Anterior cingulate cortex (tissue), 58 donors: ENCODE measurements around the gene MELTF.
A peak's percentile ranks its signal among the peaks of the same experiment; 100 is the strongest.

Experiments used
- DNase-seq, 58 donors: peaks; one replicate each; lab custom pipeline; 2025; lab: John Stamatoyannopoulos, UW

Gene MELTF

DNA sequence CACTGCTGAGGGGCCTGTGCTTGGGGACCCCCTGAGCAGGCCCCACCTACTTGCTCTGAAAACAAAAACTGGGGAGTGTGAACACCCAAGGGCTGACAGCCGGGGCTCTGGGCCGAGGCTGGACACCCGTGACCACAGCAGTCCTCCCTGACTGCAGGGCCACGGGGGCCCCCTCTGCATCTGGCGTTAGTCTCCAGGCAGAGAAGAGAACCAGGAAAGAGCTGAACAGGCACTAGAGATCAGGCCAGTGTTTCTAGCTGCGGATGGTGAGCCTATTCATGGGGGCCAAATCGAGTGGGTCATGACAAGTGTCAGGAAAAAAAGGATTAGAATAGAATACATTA is 17.1 kb downstream of the MELTF start:
- DNase-seq: no peak

DNA sequence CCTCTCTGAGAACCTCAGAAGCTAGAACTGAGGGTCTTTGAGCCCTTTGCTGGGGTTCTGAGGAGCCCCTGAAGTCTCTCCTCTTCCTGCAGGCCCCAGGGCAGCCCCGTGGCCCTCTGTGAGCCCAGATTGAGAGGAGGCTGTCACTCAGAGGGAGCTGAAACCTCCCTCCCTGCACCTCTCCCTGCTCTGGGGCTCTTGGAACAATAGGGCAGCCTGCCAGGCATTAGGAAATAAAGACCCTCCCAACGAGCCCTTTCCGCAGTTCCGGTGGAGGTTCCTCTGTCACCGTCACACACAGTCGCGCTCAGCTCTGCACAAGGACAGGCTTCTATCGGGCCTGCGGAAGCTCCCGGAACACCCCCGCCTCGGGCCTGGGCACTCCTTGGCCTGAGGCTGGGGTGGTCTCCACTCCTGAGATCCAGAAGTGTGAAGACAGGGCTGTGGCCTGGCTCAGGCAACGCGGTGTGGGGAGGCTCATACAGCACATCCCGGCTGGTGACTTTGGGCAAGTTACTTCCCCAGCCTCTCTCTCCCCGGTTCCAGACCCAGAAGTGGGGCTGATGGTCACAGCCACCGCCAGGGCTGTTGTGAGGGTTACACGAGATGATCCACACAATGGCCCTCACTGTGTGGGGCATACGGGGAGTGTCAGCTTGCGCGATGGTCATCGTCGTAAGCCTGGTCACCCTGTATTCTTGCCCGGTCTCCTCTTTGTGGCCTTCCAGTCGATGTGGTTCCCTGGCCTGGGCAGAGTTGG is 17.7 kb downstream of the MELTF start:
- DNase-seq: no peak

DNA sequence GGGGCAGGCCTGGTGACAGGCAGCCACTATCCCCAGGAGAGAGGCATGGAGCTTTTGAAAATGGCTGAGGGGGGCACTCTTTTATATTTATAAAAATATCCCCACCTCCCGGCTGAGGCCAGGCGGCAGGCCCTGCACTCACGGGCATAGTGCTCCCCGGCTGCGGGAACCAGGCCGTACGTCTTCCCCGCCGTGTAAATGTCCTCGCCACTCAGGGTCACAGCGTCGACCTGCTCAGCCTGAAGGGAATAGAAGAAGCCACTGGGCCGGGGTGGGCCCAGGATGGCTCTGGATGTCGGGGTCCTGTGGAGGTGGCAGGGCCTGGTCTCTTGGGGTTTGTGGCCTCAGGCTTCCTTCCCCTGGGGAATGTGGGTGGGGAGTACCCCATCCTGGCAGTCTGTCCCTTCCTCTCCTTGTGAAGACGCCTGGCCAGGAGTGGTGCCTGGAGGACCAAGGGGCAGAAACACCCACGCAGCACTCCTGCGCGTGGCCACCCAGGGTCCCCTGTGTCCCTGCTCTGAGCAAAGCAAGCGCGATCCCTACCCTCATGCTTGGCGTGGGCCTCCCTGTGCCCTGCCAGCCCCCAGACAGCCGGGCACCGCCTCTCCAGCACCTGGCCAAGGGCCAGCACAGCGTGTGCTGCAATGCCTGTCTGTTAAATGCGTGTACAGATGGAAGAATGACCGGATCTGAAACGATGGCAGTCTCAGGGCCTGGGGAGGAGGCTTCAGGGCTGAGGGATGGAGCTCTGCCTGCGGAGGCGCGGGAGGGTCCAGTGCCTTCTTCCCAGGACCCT is 18.9 kb downstream of the MELTF start:
- DNase-seq: no peak

DNA sequence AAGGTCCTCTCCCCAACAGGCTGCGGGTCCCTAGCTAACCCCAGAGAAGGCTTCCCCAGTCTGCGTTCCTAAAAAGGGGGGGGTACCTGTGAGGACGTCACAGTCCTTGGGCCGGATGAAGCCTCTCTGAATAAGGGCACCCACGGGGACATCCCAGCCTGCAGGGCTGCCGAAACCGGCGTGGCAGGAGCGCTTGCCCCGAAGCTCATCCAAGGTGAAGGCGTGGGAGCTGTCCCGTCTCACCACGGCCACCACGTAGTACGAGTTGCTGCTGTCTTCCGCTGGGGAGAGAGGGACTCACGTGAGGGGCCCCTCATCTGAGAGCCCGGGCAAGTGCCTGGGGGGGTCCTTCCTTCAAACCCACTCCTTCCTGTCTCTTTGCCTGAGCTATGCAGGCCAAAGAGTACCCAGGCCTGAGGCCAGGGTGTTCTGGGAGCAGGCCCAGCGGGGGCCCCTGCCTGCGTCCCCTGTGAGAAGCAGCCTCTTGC is 20.0 kb downstream of the MELTF start:
- DNase-seq: no peak

DNA sequence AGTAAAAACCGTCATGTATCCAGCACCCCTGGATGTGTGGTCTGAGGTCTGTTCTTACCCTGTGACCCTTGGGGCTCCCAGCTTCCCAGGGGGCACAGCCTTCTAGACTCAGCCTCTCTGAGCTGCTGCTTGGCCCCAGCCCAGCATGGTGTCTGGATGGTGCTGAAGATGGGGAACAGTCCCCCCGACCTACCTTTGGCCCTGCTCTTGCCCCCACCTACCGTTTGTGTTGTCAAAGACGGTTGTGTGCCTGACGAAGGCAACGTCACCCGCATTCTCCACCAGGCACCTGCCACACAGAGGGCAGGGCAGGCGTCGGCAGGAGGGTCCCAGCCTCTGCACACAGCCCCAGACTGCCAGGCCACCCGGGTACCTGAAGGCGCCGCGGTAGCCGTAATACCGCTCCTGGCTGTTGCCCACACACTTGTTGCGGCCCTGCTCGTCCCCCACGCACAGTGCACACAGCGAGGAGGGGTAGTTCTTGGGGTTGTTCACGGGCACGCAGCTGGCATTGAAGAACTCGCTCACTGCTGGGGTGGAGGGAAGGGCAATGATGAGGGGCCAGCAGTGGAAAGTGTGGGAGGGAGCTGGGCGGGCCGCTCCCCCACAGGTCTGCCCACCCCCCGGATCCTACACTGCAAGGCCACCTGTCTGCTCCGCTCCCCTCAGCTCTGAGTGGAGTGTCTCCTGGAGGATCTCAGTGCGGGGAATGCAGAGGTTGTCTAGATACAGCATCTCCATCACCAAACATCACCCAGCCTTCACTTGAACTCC is 21.0 kb downstream of the MELTF start:
- DNase-seq: no peak

DNA sequence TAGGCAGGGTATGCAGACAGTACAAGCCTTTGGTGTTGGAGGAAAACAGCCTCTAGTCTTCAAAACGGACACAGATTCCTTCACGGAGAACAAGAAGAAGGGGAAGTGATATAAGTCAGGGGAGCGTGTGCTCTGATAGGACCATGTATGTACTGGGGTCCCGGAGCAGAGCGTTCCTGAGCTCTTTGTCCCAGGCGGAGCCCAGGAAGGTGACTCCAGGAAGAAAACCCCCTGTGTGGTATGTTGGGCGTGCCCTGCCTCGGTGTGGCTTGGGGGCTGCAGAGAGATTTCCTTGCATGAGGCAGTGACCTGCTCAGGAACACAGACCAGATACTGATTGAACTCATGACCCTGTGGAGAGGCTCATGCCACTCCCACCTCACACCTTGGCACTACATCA is 21.7 kb downstream of the MELTF start:
- no peak for DNase-seq

DNA sequence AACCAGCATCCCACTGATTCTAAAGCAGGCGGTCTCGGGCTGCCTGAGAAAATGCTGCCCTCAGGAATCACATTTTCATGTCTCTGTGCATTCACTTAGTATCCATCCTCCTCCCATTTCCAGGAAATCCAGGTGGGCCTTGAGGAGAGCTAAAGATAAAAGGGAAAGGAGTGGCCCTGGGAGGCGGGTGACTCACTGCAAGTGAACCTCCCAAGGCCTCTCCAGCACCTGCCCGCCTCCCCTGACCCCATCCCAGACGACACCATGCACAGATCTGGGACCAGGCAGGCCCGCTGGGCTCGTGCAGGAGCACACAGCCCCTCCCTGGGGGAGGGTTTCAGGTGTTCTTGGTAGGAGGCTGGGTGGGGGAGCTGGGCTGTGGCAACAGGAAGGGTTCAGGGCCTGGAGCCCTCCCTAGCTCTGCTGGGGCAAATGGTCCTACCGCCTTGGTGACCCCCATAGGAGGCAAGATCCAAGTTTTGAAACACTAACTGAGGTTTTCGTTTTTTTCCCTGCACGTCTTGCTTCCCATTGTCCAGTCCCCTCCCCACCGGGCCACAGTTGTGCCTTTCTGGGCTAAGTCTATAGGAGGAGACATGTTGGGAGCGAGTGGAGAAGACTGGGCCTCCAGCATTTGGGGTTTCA is 22.2 kb downstream of the MELTF start:
- no peak for DNase-seq

DNA sequence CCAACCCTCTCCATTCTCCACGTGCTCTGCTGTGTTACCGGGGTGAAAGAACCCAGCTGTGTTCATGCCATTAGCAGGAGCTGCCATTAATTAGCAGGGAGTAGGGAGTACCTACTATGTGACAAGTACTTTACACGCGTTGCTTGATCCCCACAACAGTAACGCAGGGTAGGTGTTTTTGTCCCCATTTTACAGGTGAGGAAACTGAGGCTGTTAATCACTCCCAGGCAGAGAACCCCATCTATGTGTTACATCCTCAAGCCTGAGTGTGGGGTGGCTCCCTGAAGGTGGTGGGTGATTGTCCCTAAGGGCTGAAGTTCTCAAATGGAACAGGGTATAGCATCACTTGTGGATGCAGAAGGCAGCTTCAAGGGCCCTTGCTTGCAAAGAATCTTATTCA is 22.8 kb downstream of the MELTF start:
- DNase-seq: no peak

DNA sequence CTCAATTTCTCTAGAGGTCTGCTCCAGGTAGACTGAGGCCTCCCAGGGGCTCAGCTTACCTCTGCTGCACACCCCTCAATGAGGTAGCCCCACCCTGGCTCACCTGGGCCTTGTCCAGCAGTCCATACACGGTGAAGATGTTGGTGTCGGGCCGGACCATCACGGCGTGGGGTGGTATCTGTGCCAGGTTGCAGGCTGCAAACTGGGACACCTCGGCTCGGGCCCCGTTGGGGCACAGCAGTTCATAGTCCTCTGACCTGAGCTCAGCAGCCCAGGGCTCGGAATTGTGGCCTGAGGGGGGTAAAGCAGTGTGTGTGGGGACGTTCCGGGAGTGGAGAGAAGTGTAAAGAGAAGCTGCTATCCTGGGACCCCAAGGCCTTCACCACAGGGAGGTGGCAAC is 23.2 kb downstream of the MELTF start:
- no peak for DNase-seq

DNA sequence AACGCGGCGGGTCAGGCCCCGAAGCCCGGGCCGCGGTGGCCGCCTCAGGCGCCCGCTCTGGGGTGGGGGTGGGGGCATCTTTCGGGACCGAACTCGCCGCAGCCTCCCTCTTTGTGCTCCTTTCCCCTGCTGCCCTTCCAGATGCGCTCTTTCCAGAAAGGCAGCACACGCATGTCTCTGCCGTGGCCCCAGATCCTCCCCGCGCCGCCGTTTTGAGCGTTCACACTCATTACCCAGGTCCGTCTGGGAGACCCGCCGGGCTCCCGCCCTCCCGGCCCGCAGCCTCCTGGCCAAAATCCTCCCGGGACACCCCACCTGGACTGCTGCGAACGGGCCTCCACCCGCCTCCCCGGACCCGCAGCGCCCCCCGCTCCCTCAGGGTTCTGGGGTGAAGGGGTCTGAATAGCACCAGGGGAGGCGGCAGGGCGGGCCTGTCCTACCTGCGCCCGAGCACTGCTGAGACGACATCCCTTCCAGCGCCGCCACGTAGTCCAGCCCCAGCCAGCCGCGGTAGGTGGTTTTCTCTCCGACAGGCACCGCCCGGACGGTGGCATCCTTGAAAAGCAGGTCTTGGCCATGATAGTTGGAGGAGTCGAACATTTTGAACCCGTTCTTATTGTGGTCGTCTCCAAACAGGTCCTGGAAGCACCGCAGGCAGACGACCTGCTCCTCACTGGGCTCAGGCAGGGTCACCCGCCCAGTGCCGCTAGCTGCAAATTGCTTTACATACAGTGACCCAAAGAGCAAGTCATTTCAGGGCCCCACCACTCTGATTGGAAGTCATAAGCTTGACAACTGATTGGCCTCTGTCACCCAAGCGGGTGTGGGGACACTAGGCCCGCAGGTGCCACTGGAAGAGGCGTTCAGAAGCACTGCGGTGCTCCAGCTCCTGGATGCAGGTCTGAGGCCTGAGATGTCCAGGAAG is 25.9 kb downstream of the MELTF start:
- peak in 5 of 58 donors; percentile 18 to 45 (median 30) for DNase-seq

DNA sequence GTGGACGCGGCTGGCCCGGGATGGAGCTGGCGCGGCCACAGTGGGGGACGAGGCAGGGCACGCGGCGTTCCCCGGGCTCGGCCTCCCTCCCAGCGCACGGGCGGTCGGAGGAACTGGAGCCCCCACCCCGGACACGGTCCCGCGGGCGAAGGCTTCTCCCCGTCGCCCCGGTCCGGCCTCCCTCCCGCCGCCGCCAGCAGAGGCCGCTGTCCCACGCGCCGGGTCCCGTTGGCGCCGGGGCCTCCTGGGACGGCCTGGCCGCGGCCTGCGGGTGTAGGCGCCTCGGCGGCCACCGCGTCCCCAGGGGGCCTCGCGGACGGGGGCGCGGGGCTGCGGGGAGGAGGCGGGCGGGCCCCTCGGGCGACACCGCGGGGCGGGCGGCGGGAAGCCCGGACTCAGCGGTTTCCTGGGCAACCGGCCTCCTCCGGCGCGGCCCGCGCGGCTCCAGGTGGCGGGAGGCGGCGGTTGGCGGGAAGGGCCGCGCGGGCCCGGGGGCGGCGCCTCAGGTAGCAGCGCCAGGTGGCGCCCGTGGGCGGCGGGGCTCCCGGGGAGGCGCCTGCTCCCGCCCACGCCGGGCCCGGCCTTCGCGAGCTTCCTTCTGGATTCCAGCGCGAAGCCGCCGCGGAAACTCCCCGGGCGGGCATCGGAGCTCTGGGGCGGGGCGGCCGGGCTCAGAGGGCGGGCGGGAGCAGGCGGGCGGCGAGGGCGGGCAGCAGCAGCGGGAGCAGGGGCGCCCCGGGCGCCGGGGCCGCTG is 26.7 kb downstream of the MELTF start:
- peak in 43 of 58 donors; percentile 32 to 78 (median 59) for DNase-seq

DNA sequence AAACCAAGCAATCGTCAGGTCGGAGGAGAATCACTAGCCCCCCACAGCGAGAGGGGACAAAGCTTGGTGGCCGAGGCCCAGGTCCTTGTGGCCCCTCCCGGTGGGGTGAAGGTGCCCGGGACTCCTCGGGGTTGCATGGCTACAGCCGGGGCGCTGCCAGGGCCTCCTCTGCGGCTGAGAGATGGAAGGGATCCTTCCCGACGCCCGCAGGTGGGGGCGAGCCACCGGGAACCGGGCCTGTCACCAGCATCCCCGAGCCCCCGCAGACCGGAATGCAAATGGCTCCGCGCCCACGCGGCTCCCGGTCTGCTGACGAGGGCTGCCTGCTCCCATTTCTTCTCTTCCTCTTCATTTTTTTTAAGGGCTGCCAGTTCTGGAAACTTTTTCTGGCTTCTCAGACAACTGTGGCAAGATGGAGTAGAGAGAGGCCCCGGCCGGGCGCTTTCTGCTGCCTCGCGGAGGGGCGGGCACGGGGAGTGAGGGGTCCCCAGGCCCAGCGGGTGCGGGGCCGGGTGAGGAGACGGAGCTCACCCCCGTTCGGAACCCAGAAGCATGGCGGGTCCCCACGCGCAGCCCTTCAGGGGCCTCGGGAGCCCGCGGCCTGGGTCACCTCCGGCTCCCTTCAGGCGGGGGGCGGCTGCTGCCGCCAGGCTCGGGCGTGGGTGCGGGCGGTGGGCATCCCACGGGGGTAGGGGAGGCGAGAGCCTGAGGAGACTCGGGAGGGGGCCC is 27.5 kb downstream of the MELTF start:
- peak in 43 of 58 donors; percentile 16 to 72 (median 51) for DNase-seq

DNA sequence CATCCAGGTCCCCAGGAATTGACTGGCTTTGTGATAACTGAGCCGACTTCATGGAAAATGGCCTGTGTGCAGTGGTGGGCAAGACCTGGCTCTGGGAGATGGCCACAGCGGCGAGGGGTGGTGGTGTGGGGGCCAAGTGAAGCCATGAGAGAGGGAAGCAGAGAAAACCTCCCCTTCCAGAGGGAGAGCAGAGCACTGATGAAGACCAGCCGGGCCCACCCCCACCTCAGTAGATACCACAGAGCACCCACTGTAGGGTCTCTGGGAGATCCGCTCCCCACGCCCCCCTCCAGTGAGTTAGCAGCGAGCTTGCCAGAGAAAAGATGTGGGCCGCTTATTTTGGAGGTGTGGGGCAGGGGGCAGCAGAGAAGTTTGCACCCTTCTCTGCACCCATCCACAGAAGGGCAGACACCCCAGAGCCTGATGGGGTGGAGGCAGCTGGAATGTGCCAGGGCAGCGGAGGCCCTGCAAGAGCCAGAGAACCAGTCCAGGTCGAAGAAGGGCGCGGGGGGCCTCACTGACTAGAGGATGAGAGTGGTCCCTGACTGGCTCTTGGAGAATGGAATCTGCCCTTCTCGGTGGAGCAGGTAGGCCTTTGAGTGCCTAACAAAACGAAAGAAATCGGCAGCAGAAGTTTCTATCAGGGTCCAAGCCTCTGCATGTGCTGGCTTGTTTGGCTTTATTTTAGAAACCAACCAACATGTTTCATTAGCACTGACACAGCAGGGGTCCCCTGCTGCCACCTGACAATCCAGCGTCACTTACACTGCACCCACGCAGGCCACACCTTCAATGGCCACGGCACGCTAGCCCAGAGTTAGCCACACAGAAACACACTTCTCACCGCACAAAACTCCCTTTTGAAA is 28.3 kb downstream of the MELTF start:
- no peak for DNase-seq

DNA sequence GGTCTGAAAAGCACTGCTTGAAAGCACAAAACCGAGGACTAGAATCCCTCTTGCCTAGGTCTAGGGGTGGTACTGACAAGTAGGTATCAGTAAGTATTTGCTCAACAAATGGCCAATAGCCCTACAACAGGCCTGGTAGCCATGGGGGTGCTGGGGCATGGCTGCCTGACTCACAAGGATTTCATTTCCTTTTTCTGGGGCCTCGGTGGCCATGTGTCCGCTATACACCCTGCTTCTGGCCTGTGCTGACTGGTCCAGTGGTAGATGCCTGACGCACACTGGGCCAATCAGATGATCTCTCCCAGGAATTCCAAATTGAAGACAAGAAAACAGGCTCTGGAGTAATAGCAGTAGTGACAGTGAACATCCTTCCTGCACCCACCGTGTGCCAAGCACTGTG is 29.4 kb downstream of the MELTF start:
- DNase-seq: no peak

DNA sequence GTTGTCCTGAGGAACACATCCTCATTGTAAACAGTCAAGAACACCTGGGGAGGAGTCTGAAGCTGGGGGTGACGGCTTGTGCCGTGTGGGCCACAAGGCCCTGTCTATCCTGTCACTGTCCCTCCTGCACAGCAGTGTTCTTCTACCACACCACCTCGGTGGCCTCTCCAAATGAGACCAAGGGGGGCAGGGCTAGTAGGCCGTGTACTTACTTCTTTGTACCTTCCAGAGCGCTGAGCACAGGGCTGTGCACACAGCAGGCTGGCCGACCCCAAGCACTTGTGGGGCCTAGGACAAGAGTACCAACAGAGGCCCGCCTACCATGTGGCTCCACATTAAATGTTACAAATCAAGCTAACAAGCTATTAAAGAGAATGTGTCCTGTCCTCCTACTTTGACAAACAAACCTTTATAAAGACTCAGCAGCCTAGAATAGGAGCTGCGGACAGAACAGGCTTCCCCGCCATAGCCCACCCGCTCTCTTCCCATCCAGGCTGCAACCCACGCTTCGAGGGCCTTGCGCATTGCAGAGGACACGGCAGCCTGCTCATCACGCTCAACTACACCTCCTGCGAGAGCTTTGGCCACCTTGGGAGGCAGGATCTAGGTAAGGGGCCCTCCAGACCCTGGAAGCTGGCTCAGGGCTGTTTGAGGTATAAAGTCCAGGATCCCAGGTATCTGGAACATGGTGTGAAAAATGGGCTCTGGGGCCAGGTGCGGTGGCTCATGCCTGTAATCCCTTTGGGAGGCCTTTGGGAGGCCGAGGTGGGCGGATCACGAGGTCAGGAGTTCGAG is 30.5 kb downstream of the MELTF start:
- no peak for DNase-seq

DNA sequence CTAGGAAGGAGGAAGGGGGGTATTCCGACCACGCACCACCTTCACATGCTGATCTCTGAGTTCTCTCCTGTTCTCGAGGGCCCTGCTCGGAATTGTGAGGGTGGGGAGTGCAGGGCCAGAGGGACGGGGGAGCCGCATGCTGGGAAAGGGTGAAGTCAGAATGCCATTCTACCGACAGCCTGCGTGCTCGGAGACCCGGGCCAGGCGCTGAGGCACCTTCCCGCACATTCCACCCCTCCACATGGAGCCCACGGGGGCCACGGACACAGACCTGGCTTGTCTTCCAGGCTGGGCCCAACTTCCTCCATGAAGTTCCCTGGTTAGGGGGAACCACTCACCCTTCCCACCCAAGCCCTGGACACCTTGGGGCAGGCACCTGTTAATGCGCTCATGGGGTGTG is 32.3 kb downstream of the MELTF start:
- no peak for DNase-seq
